NCI-H526 (cell line): ENCODE measurements around the gene OCA2.
"Not testable (repeated sequence)": the region's sequence is repeated elsewhere in the genome, so short reads cannot be mapped to it uniquely, and the experiment has no call there.

Experiments used
- DNase-seq, 2 experiments: peaks; one replicate each; lab custom pipeline; 2025; lab: John Stamatoyannopoulos, UW

Gene OCA2

DNA sequence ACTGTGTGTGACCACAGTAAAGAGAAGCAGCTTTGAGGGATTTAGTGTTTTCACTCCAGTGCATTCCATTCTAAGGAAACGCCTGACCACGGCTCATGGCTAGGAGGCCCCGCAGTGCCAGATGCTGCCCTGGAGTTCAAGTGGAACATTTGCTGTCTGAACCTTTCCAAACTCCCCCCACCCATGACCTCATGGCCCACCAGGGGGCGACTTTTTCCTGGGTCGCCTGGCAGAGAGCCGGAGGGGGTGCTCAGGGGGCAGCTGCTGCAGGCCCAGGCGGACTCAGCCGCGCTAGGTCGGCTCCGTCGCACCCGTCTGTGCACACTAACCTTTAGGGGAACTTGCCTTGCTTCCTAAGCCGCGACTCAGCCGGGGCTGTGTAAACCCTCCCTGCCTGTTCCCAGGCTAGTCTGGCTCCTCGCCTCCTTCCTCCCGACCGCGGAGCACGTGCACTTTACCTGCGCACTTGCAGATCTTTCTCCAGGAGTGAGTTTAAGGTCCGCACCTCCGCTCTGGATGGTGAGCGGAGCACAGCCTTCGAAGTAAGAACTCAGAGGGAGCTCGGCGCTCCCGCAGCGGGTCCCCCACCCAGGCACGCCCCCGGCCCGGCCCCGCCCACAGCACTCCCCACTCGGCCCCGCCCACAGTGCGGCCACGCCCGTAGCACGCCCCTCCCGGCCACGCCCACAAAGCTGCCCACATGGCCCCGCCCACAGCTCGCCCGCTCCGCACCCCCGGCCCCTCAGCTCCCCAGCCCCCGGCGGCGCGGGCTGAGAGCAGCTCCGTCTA, at the start of gene OCA2:
OCA2 (minus strand) TSS at position 550 of the 789 bp plus-strand sequence. CDS start 17,441 bp downstream, outside the sequence.
- DNase-seq = peak; percentile 42 to 87

DNA sequence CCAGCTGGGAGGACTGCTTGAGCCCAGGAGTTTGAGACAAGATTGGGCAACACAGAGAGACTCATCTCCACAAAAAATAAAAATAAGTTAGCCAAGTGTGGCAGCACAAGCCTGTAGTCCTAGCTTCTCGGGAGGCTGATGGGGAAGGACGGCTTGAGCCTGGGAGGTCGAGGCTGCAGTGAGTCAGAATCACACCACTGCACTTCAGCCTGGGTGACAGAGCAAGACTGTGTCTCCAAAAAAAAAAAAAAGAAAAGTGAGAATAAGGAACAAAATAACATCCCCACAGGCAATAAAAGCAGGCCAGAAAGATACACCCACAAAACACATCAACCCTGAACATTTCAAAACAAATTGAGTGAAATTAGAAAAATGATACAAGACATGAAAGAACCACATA, 48.7 kb upstream of the OCA2 start:
- no peak for DNase-seq

DNA sequence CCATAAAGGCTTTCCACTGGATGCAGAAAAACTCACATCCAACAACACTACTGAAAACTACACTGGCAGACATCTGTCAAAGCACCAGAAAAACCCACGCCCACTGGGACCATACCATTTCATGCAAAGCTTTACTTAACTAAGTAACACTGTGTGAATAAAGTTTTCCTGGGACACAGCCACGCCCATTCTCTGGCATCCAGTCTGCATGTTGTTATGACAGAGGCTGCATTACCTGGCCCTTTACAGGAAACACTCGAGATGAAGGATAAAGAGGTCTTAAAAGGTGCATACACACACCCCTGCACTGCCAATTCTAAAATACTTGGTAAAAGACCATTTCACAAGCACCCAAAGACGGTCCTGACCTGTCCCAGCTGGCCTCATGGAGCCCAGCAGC, 46.3 kb upstream of the OCA2 start:
- not testable (repeated sequence) for DNase-seq

DNA sequence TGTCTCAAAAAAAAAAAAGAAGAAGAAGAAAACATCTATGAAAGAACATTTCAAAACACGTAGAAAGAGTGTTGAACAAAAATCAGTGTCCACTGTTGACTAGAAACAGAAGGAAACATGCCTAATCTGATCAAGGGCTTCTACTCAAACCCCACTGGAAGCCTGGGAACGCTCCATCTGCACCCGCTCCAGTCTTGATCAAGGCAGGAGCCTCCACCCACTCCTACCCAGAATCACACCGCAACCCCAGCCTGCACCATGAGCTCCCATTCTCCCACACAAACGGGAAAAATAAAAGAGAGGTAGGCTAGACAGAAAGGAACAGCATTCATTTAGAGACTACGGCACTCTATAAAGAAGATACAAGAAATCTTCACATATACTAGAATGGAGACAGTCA, 40.9 kb upstream of the OCA2 start:
- no peak for DNase-seq

DNA sequence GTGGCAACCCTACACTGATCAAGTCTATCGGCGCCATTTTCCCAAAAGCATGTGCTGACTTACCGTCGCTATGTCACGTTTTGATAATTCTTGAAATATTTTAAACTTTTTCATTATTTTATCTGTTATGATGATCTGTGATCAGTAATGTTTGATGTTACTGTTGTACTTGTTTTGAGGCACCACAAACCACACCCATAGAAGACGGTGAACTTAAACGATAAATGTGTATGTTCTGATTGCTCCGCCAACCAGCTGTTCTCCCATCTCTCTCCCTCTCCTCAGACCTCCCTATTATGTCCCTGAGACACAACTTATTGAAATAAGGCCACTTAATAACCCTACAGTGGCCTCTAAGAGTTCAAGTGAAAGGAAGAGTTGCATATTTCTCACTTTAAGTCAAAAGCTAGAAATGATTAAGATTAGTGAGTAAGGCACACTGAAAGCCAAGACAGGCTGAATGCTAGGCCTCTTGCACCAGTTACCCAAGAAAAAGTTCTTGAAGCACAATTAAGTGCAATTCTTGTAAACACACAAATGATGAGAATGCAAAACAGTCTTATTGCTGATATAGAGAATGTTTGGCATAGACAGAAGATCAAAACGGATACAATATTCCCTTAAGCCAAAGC, 38.4 kb upstream of the OCA2 start:
- DNase-seq = not testable (repeated sequence)

DNA sequence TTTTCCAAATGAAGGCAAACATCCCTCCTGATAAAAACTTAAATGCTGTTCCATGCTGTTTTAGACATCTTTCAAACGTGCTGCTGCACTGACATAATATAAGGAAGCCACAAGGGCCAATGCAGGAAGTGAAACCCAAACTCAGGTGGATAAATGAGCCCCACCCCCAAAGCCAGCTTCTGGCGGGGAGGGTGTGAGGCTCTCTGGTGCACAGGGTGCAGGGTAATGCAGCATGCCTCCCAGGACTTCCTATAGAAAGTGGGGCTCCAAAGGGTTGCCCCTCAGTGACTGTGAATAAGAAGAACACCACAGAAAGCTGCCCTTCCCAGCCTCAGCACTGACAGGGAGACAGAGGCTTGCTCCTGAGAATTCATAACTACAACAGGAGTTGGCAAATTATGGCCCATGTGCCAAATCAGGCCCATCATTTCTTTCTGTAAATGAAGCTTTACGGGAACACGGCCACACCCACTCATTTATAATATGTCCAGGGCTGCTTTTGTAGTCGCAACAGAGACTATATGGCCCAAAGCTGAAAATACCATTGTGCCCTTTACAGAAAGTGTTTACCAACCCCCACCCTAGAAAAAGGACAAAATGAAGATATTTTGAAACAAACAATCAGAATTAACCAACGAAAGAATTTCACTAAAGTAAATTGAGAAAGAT, 37.3 kb upstream of the OCA2 start:
- not testable (repeated sequence) for DNase-seq

DNA sequence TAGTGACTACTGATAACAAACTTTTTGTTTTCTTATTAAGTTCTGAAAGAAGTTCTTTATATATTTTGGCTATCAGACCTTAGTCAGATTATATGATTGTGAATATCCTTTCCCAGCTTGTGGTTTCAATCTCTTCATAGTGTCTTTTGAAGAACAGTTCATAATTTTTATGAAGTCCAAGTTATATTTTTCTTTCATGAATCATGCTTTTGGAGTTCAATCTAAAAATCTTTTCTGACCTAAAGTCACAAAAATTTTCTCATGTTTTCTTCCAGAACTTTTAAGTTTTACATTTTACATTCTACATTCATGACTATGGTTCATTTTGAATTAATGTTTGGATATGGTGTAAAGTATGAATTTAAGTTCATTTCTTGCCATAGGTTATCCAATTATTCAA, 34.2 kb upstream of the OCA2 start:
- DNase-seq = no peak

DNA sequence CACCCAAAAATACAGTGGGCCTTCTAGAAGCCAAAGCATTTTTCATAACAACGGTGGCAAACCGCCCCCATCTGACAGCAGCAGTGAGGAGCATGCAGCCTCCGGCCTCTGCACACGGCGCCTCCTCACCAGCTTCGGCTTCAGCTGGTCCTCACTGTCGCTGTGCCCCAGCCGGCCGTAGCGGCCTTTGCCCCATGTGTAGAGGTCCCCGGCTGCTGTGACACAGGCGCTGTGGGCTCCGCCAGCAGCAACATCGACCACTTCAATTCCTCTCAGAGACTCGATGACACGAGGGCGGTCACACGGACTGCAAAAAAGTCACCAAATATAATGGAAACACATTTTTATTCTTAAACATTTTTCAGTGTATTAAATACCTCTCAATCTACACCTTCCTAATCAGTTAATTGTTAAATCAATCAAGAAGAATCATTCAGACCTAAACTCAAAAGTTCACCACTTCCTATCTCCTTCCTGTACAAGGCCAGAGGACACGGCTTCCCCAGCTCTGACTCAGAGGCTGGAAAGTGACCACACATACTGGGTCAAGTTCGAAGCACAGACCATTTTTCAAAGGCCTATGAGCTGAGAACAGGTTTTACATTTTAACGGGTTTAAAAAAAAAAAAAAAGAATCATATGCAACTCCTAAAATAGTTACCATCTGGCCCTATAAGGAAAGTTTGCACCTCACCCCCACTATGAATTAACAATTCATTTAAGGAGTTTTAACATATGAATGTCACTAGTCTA, 33.6 kb upstream of the OCA2 start:
- DNase-seq = no peak

DNA sequence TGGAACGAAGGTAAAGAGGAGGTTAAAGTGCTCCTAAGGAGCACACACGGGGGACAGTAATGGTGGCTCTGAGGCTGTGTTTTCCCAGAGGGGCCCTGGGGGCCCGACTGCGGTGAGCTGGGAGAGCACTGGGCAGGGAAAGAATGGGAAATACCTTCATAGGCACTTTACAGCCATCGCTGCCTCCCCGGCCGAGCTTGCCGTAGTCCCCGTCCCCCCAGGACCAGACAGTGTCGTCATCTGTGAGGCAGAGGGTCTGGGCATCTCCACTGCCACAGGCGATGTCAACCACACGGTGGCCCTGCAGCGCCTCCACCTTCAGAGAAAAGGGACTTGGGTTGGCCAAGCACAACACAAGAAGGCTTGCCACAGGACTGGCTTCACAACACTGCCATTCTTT, 32.8 kb upstream of the OCA2 start:
- no peak for DNase-seq

DNA sequence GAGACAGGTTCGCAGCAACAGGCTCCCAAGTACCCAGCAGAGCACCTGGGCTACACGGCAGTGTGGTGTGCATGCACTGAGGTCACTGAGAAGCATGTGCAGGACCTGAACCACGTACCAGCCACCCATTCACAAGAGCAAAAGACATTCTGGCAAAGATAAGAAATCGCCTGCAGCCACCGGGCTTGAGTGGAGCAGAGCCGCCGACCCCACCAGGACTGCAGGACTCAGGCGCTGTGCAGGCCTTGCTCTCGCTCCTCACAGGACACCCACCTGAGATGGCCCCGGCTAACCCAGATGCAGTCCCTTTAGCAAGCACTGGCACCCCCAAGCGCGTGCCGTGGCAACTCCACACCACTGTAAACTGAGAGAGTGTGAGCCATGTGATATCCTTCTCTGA, 32.3 kb upstream of the OCA2 start:
- no peak for DNase-seq

DNA sequence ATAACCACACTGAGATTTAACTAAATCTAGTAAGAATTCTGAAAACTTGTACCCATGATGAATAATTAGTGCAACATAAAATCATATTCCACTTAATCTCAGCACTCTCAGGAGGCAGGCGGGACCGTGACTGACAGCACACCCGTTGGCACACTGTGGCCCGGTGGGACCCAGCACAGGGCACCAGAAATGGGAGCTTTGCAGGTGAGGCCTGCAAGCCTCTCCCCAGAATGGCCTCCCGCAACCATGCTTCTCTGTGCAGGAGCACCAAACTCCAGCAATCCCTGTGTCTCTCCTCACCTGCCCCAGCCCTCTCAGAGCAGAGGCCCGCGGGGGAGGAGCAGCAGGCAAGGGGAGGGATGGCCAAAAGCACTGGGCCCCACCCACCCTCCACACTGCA, 31.5 kb upstream of the OCA2 start:
- no peak for DNase-seq

DNA sequence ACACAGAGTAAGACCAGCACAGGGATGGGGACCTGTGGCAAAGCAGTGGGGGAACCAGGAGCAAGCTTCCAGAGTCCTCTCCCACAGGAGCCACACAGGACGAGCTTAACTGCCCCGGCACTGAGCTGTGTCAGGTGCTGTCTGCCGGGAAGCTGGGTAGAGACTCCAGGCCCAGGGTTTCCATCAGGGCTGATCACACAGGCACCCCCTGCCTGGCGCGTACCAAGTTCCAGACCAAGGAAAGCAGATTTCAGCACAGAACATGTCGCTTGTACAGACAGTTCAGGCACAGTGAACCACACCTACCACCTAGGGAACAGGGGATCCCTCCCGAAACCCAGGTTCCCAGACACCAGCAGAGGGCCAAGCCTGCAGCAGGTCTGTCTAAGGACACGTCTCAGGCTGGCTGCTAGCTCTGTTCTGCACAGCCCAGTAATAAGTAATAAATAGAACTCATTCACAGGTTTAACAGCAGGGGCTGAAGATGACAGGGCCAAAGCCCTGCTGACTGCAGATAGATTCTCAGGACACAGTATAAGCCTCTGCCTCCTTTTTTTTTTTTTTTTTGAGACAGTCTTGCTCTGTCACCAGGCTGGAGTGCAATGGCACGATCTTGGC, 30.2 kb upstream of the OCA2 start:
- no peak for DNase-seq

DNA sequence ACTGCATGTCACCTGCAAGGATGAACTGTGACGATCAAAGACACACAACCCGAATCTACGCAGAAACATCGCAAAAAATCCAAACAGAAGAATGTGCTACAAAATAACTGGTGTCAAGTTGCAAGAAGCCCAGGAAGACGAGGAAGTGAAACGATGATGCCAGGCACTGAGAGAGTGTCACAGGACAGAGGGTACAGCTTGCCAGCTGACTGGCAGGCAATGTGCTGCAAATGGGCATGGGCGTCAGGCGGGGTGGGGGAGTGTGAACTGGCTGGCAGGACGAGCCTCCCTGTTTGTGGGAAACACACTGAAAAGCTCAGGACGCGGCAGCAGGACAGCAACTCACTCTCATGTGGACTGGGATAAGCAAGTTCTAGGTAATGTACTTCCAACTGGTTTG, 28.9 kb upstream of the OCA2 start:
- no peak for DNase-seq

DNA sequence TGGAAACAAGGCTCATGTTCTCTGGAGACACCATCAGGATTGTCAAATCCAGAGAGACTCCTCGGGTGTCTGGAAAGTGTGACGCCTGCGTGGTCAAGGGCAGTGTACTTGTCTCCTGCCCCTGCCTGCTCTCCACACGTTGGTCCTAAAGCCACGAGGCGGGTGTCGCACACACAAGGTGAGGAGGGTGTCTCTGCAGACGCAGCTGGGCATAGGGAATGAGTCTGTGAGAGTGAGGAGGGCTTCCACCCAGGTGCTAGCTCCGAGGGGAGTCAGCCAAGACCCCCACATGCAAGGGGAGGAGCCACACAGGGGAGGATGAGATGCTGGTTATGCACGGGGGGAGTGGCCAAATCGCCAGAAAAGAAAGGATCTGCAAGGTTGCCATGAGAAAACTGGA, 27.9 kb upstream of the OCA2 start:
- DNase-seq = no peak

DNA sequence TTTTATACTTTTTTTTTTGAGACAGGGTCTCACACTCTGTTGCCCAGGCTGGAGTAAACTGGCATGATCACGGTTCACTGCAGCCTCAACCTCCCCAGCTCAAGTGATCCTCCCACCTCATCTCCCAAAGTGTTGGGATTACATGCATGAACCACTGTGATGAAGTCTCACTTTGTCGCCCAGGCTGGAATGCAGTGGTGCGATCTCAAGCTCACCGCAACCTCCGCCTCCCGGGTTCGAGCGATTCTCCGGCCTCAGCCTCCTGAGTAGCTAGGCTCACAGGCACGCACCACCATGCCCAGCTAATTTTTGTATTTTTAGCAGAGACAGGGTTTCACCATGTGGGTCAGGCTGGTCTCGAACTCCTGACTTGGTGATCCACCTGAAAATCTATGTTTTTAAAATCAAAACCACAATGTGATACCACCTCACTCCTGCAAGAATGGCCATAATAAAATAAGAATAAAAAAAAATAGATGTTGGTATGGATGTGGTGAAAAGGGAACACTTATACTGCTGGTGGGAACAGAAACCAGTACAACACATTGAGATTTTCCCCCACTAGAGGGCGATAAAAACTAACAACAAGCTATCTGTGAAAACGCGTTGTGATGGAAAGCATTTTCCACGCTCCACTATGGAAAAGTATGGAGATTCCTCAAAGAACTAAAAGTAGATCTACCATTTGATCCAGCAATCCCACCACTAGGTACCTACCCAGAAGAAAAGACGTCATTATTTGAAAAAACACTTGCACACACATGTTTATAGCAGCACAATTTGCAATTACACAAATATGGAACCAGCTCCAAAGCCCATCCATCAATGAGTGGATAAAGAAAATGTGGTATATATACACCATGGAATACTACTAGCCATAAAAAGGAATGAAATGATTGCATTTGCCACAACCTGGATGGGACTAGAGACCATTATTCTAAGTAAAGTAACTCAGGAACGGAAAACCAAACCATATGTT, 26.8 kb upstream of the OCA2 start:
- DNase-seq = peak in 1 of 2 experiments; percentile 75

DNA sequence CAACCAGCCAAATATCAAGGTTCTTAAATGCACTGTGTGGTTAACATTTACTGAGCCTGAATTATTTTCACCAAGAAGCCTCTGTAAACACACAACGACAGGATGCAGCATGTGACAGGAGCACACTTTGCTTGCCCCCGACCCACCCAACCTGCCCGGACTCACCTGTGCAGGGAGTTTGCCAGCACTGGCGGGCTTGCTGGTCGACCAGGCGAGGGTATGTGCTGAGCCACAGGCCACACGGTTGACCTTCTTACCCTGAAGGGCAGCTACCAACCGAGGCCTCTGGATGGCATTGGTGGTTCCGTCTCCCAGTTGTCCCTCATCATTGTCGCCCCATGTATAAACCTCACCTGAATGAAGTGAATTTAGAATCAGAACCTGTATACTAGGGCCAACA, 25.7 kb upstream of the OCA2 start:
- DNase-seq = no peak

DNA sequence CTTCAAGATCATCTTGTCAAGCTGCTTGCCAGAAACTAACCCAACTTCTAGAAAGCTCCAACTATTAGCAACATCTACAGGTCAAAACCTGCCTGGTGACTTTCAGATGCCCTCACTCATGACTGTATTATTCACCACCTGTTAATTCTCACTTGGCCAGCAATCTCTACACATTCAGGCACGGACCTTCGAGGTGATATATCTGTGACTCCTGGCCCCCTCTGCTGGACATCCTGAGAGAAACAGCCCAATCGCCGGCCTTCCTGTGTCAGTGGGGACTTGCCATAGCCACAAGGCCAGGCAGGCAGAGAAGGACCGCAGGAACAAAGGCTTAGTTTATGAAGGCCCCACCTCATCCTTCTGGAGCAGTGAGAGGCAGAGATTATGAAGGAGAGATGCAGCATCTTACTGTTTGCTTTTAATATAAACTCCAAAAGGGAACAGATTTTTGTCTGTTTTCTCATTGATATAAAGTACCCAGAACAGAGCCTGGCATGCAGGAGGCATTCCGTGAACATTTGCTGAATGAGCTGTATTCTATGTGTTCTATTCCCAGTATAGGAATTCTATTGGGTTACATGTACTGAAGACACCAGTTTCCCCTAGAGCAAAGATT, 24.4 kb upstream of the OCA2 start:
- peak; percentile 39 to 79 for DNase-seq

DNA sequence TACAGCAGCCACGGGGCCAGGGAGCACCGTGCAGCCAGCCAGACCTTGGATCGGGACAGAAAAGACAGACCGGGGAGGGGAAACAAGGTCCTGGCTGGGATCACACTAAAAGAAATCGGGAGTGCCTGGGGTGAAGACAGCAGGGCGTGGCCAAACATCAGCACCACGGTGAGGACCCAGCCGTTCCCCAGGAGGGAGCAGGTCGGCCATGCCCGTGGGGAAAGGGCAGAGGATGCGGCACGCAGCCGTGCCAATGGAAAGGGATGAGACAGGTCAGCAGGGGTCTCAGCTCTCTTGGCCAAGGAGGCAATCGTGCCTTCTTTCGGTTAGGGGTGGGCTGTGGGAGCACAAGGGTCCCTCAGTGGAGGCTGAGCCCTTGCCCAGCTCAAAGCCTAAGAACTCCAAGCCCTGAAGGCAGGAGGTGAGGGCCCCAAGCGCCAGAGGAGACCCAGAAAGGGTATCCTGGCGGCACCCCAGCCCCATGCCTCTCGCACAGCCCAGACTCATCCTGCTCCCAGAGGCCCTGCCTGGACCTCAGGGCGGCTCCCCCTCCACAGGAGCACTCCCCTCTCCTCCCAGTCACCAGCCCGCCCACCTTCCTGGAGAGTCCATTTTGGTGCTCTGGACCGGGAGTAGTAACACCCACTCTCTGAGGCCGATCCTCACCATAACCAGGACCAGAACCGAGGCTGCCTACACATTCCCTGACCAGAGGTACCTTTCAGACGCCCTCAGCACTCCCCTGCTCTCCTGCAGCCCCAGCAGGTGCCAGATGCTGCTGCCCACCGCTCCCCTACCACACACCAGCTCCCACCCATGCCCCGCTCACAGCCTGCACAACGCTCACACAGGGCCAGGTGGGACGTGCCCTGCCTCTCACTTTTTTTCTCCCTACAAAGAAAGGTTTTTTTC, 23.2 kb upstream of the OCA2 start:
- no peak for DNase-seq

DNA sequence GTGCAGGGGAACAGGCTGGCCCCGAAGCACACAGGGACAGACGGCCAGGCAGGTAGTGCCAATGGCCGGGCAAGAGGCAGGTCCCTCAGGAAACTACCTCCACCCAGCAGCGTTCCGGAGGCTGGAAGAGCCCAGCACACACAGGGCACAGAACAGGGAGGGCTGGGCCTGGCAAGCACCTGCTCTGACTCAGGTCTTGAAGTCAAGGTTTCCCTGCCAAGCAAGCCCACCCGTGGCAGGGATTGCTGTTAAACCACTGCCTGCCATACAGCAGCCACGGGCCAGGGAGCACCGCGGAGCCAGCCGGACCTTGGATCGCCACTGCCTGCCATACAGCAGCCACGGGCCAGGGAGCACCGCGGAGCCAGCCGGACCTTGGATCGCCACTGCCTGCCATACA, 22.5 kb upstream of the OCA2 start:
- not testable (repeated sequence) for DNase-seq

DNA sequence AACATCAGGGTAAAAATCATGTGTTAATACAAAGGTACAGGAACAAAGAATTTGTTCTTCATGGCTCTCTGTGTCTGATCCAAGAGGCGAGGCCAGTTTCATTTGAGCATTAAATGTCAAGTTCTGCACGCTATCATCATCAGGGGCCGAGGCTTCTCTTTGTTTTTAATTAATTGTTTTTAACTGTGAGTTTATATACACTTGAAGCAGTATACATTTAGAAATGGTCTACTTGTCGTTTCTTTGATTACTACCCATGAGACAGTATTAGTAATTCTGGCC, 21.2 kb upstream of the OCA2 start:
- DNase-seq = no peak
